Suppressor macrophage treated with lipopolysaccharide for 4 hours (primary cell): ENCODE data around the gene CLP1.
"Not testable (repeated sequence)": the region's sequence is repeated elsewhere in the genome, so short reads cannot be mapped to it uniquely, and the experiment has no call there.

Experiments
- DNase-seq: peaks from one replicate; pipeline ENCODE4 v3.0.0-alpha.2; 2020

The CLP1 gene

DNA sequence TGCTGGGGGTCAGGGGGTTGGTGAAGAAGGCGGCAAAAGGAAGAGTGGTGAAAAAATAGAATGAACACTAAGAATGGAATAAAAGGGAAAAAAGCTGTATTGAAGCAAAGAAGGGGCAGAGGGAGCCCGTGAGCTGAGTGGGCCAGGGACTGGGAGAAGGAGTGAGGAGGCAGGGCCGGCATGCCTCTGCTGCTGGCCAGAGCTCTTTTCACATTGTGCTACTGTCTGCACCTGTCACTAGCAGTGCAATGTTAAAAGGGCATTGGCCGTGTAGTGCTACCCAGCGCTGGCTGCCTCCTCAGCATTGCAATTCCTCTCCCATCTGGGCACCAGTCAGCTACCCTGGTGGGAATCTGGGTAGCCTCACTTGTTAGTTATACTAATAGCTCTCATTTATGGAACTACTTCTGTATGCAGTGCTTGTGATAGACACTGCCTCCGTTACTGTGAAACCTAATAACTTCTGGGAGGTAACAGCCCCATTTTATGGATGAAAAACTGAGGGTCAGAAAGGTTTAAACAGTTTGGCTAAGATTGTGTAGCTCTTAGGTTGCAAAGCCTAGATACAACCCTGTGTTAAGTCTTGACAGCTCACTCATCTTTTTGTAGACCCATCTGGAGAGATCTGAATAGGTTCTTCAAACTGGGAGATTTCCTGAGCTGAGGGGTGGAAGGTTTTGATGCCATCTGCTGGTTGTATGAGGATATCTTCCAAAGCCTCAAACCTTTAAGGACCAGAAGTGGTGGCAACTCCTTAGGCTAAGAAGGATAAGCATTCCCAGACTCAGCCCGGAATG, 16.4 kb upstream of the CLP1 start:
- peak; percentile 70 for DNase-seq

- no peak for DNase-seq
Observed at GRCh38 chr11:57643802-57644201, 13.8 kb upstream of the CLP1 start.

GRCh38 chr11:57644748-57645688, 12.5 kb upstream of the CLP1 start:
- DNase-seq = peak; percentile 87

DNA sequence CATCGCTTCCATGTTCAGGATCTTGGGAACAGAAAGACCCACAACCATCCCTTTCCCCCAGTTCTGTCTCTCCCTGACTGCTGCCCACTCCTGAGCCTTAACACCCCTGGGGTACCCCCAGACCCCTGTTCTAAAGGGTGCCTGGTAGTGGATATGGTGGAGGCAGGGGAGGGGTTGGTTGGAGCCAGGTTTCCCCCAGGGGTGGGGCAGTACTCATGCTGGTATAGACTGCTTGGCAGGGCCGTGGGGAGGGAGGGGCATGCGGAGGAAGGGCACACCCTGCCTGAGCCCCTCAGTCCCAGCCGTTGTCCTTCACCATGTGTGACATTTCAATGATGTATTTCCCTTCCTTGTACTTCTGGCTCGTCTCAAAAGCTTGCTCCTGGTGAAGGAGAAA, 11.9 kb upstream of the CLP1 start:
- no peak for DNase-seq

GRCh38 chr11:57646194-57646798, 11.3 kb upstream of the CLP1 start:
- DNase-seq = peak; percentile 75

- DNase-seq = no peak
Observed at GRCh38 chr11:57646799-57647303, 10.7 kb upstream of the CLP1 start.

DNA sequence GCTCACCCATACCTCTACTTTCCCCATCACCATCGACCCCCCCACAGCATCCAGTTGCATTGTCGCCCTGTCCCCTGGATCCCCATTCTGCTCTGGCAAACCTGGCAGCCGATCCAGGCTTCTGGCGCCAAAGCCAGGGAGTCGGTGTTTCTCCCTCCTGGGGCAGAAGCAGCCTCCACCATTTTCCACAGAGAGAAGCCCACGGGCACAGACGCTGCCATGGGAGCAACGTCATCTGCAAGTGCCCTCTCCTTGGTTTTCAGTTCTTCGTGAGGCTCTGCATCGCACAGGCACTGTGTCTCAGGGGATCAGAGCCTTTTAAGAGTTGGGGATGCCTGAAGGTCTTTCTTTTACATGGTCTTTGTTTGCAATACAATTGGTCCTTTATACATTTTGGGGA, 10.2 kb upstream of the CLP1 start:
- no peak for DNase-seq

DNA sequence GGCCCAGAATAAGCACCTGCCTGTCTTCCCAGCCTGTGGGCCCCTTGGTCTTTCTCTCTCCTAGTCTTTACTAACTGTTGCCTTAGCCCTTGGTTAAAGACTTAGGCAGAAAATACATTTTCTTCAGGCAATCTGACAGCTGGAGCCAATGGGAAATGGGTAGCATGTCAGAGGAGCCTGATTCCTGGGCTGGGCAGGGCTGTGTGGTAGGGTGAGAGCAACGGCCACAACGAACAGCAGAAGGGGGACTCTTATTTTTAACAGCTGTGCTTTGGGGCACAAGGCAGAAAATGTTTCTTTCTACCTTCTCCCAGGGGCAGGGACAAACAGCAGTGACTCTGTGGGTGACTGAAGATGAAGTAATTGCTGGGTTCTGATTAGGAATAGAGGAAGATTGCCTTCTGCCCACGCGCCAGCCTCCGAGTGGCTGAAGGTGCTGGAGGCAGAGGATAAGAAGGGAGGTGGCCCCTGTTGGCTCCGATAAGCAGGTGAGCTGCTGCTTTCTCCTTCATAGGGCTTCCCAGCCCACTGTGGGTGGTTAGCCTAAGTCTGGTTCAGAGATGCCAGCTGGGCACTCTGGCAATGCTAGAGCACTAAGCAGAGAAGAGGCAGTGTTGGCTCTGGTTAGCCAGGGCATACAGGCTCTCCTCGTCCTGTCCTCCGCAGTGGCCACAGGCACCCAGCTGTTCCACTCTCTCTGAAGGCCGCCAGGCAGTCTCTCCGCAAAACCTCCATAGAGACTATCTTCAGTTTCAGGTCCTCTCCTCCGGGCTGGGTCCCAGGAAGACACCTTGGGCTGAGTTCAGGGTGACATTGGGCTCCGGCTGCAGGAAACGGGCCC, 9.4 kb upstream of the CLP1 start:
- DNase-seq = peak; percentile 65

GRCh38 chr11:57648801-57649735, 8.5 kb upstream of the CLP1 start:
- DNase-seq = peak; percentile 68

GRCh38 chr11:57649826-57650738, 7.5 kb upstream of the CLP1 start, which contains the start of gene YPEL4:
Gene YPEL4 (minus strand): TSS chr11:57649912. CDS start chr11:57647107, 2,805 bp downstream.
- peak; percentile 75 for DNase-seq

GRCh38 chr11:57650739-57651090, 6.8 kb upstream of the CLP1 start:
- DNase-seq = no peak

GRCh38 chr11:57651408-57651807, 6.2 kb upstream of the CLP1 start:
- DNase-seq = no peak

GRCh38 chr11:57652230-57652629, 5.3 kb upstream of the CLP1 start:
- DNase-seq = not testable (repeated sequence)

DNA sequence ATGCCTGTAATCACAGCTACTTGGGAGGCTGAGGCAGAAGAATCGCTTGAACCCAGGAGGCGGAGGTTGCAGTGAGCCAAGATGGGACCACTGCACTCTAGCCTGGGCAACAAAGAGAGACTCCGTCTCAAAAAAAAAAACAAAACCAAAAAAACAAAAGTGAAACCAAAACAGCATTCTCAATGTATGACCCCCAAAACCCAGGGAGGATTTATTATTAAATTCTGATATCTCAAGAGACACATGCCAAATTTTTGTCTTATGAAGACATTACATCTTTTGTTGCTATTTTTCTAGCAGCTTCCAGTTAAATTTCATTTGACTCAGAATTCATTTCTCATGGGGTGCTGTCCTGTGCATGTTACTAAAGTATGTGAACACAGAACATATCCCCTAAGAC, 4.9 kb upstream of the CLP1 start:
- no peak for DNase-seq

GRCh38 chr11:57653163-57653562, 4.4 kb upstream of the CLP1 start:
- DNase-seq = no peak

- no peak for DNase-seq
Observed at GRCh38 chr11:57656885-57657193, 723 bp upstream of the CLP1 start.

DNA sequence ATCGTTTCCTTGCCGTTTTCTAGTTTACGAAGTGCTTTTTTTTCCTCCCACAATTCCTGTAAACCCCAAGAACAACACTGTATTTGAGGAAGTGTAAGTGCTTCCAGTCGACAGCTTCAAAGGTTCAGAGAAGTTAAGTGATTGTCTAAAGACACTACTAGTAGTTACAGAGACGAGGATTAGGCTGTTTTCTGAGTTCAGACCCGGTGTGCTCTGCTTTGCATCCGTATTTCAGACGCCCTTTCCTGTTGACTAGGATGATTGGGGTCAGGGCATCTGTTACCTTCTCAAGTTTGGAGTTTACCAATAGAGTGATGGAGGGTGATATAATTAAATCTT, 430 bp downstream of the CLP1 start:
- DNase-seq = no peak

GRCh38 chr11:57659669-57660068, 2.1 kb downstream of the CLP1 start:
- no peak for DNase-seq

GRCh38 chr11:57662893-57663292, 5.3 kb downstream of the CLP1 start:
- DNase-seq = no peak

GRCh38 chr11:57663975-57664374, 6.4 kb downstream of the CLP1 start:
- DNase-seq = no peak
